HG03039 (cell line): ENCODE measurements around the gene MOSPD3.

ENCODE experiments used
- ATAC-seq: cut with Tn5 transposase; IDR thresholded peaks from one replicate; pipeline ENCODE4 v1.9.1; 2021; ENCODE audit warnings: mild to moderate bottlenecking, moderate library complexity; ENCODE audit not compliant: unreplicated experiment

The MOSPD3 gene

DNA sequence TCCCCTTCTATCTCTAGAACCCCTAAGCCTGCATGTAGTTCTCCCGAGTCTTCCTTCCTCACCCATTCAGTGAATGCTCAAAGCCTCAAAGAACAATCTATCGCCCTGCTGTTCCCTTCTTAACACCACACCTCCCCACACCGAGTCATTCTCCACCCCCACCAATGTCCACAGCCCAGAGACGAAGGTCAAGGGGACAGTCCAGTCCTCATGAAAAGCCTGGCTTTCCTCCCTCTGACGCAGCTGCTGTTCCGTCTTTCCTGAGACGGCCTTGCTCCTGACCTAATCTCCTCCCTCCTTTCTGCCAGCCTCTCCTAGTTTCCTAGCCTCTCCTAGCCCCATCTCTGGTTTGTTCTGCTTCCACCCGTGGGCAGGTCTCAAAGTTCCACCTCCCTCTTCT lies 9.2 kb downstream of the MOSPD3 start:
- no peak for ATAC-seq

DNA sequence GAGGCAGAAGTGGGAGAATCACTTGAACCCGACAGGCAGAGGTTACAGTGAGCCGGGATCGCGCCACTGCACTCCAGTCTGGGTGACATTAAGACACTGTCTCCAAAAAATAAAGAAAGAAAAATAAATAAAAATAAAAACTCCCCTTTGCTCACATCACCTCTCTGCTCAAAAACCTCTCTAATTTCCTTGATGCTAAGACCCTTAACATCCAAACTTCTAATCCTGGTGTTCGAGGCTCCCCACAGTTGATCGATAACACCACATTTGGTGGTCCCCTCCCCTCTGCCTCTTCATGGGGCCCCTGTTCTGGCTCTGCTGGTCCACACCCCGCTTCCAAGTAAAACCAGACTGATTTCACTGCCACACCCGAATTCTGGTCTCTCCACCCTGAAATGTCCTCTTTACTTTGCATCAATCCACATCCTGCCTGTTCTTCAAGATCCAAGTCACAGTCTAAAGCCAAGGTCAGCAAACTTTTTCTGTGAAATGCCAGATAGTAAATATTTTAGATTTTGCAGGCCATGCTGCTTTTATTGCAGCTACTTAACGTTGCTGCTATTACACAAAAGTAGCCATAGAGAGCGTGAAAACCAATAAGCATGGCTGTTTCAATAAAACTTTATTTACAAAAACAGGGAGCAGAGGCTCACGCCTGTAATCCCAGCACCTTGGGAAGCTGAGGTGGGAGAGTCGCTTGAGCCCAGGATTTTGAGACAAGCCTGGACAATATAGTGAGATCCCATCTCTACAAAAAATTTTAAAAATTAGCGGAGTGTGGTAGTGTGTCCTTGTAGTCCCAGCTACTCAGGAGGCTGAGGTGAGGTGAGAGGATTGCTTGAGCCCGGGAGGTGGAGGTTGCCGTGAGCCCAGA lies 11.8 kb downstream of the MOSPD3 start:
- ATAC-seq, result no peak

DNA sequence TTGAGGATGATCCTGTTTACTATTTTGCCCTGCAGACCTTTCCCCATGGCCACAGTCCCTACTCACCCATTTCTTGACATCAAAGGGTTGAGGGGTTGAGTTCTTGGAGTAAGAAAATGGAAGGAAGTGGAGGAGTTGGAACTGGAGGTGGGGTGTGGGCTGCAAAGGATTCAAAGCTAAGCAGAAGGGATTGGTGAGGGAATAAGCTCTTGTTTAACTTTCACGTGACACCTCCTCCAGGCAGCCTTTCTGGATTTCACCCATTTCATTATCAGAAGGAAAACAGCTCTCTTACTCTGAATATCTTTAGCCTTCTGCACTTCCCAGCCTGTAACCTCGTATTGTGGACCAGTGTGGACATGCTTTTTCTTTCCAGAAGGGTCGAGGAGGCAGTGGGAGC lies 13.7 kb downstream of the MOSPD3 start:
- ATAC-seq, result no peak

DNA sequence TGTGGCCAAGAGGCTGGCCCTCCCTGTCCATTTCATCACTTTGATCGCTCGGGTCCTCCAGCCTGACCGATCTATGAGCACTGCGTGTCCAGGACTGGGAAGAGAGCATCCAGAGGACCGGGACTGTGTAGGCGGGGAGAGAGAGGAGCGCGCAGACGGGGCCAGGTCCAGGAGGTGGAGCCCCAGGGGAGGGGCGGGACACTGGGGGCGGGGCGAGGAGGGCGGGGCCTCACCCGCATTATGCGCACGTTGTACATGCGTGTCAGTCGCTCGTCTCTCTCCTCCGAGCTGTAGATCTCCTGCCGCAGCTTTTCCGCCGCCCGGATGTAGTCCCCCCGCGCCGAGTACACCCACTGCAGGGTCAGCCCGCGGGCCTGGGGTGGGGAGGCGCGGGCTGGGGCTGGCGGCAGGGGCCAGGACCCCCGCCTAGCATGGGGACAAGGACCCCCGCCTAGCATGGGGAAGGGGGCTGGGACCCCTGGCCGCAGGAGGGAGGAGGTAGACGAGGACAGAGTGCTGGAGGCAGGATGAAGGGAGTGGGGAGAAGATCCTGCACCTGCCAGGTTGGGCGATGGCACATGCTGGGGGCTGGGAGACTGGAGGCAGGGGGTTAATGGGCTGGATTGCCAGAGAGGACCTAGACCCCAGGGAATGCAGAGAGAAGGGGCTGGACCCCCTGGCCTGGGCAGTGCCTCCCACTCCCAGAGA lies 14.3 kb downstream of the MOSPD3 start:
- peak; percentile 67 for ATAC-seq

GRCh38 chr7:100627238-100627549 lies 14.9 kb downstream of the MOSPD3 start:
- ATAC-seq, result no peak

- ATAC-seq, result no peak
These were observed 16.9 kb downstream of the MOSPD3 start for GRCh38 chr7:100629117-100629716.

DNA sequence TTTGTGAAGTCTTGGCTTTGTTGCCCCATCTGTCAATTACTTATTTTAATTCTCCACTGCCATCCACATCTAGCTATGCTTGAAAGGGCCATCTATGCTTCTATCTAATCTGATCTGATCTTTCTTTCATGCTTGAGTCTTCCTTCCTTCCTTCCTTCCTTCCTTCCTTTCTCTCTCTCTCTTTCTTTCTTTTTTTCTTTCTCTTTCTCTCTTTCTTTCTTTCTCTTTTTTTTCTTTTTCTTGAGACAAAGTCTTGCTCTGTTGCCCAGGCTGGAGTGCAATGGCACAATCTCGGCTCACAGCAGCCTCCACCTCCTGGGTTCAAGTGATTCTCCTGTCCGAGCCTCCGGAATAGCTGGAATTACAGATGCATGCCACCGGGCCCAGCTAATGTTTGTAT lies 17.7 kb downstream of the MOSPD3 start:
- no peak for ATAC-seq

GRCh38 chr7:100632951-100633717 lies 20.8 kb downstream of the MOSPD3 start:
- no peak for ATAC-seq

DNA sequence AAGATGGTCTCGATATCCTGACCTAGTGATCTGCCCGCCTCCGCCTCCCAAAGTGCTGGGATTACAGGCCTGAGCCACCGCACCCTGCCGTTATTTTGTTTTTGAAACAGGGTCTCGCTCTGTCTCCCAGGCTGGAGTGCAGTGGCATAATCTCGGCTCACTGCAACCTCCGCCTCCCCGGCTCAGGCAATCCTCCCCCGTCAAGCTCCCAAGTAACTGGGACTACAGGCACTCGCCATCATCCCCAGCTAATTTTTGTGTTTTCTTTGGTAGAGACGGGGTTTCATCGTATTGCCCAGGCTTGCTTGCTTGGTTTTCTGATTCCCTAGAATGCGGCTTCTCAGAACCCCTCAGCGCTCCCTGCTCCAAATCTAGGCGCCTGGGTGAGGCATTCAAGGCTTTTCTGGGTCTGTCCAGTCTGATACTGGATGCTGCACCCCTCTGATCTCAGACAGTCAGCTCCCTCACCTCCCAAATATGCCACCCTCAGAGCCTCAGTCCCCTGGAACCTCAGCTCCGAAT lies 27.7 kb downstream of the MOSPD3 start:
- ATAC-seq, result no peak

GRCh38 chr7:100640517-100641440 lies 28.4 kb downstream of the MOSPD3 start:
- ATAC-seq, result no peak

DNA sequence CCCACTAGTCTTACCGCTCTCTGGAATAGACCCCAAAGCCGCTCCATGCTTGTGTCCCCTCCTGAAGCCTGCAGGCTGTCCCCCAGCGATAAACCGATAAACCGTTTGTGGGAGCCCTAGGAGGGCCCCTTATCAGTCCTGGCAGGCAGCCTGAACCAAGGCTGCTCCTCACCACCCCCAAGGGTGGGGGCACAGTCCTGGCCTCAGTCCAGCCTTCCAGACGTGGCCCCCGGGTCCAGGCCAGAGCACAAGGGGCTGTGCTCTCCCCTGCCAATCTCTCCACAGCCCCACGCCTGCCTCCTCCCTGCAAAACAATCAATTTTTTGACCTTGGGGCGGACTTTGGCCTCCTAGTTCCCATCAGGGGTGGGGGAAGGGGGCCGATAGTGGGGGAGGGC lies 29.1 kb downstream of the MOSPD3 start, which contains the start of gene TFR2:
Gene TFR2 (minus strand): TSS at position 90 of the 397 bp plus-strand sequence. CDS start 43 bp downstream, at position 47.
- ATAC-seq, result no peak

DNA sequence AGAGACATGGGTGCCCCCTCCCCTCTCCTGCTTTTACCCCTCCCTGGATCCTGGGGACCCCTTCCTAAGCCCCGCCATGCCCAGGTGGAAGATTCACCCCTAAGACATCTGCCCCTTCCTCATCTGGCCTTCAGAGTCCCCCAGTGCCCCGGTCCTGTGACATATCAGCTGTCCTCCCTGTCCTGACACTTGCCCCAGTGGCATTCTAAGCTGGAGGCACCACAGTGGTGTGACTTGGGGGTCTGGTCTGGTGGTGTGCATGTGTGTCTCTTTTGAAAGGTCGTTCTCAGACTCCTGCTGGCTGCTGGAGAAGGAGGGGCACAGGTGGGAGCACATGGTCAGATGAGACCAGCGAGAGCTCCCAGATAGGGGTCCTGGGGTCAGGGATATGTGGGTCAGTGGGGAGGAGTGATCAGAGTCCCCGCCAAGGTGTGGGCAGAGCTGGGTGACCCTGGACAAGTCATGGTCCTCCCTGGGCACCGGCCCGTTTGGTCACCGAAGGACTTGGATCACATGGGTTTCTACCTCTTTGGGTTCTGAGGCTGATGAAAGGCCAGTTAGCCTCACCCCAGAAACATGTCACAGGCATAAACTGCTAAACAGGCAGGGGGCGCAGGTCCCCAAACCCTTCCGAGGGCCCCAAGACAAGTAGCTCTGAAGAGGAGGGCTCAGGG lies 29.7 kb downstream of the MOSPD3 start:
- no peak for ATAC-seq

- ATAC-seq, result no peak
These were observed 30.2 kb downstream of the MOSPD3 start for GRCh38 chr7:100642534-100642907.

DNA sequence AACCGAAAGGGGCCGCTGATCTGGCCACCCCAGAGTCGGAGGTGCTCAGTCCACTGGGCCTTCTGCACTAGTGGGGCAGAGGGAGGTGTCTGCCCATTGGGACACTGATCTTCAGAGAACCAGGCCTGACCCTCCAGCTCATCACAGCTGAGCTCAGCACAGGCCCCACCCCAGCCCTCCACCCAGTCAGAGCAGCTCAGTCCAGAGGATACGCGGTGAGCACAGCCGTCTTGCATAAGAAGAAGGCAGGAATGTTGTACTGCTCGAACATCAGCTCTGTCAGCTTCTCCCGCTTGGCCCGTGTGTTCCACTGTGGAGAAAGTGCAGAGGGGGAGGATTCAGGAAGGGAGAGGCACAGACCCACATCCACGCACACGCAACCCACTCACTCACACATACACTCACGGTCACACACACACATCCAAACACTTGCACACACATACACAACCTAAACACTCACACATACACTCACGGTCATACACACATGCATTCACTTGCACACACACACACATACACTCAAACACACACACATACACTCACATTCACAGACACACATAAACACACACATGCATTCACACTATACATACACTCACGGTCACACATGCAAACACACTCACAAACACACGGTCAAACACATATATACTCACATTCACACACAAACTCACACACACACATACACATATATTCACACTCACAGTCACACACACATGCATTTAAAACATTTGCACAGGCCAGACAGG lies 37.7 kb downstream of the MOSPD3 start:
- ATAC-seq, result no peak

DNA sequence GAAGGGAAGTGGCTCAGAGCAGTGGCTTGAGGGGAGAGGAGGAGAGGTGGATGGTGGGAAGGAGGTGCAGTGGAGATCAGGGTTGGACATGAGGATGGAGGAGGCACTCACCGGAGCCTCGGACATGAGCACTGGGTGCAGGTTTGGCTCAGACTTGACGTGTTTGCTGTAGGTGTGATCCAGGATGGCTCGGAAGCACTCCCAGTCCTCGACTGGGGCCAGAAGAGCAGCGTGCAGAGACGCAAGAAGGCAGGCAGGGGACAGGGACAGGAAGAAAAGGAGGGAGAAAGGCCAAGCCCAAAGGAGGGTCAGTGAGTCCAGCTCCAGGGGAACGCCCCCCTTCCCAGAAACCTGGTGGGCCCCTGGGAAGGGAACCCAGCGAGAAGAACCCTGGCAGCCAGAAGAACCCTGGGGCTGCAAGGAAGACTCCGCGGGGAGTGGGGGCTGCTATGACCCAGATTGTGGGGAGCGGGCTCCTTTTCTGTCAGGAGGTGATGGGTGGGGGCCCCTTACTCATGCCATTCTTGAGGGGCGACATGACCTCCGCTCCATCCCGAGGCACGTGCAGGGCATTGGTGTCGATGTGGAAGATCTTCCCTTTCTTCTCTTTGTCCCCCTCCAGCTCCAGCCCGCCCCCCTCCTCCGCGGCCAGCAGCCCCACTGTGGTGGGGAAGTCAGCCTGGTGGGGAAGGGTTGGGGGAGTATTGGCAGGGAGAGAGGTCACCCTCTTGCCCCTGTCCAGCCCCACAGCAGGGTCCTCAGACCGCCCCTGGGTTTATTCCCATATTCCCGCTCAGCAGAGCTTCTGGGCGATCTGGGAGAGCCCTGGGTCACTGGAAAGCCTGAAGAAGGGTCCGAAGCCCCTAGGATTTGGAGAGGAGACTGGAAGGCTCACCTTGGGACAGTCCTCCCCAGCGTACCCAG lies 42.8 kb downstream of the MOSPD3 start:
- no peak for ATAC-seq

- no peak for ATAC-seq
These were observed 43.8 kb downstream of the MOSPD3 start, which contains the start of gene ACTL6B for GRCh38 chr7:100655908-100656674. ACTL6B (minus strand) TSS chr7:100656448; CDS start chr7:100656354, 94 bp downstream.
